ENCODE results near the gene LRRC8A.
"Not testable (repeated sequence)": the region's sequence is repeated elsewhere in the genome, so short reads cannot be mapped to it uniquely, and the experiment has no call there.

Gene LRRC8A

DNA sequence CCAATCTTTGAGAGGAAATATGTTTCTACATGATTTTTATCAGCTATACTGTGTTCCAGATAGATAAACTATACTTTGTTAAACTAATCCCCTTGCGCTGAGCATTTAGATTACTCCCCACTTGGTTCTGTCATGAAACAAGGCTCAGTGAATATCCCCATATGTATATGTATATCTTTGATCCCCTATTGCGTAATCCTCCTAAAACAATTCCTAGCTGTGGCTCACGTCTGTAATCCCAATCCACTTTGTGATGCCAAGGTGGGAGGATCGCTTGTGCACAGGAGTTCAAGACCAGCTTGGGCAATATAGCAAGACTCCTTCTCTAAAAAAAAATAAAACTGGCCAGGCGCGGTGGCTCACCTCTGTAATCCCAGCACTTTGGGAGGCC lies 41.6 kb downstream of the LRRC8A start:
- no peak for DNase-seq

DNA sequence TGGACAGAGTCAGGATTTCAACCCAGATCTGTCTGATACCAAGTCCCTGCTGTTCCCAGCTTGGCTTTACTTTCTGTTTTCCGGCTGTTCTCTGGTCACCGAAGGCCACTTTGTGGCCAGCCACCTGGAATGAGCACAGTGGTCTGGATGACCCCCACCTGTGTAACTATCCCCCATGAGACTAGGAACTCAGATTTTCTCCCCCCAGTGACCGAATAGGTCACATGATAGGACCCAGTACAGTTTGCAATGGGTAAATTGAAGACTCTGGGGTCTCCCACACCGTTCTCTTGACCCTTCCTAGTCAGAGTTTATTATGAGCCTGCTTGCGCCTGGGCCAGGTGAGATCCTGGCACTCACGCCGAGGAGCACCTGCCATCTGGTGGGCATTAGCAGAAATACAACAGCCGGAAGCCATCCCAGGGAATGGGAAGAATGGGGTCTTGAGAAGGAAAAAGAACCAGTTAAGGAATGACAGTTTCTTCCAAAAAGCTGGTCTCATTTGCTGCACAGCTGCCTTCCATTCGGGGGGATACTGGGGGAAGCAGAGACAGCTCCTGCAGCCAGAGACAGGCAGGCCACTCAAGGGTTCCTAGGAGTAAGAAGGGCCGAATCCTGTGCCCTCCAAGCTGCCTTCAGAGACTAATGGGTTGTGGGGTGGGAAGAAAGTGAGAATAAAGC lies 45.9 kb downstream of the LRRC8A start:
- DNase-seq = no peak

DNA sequence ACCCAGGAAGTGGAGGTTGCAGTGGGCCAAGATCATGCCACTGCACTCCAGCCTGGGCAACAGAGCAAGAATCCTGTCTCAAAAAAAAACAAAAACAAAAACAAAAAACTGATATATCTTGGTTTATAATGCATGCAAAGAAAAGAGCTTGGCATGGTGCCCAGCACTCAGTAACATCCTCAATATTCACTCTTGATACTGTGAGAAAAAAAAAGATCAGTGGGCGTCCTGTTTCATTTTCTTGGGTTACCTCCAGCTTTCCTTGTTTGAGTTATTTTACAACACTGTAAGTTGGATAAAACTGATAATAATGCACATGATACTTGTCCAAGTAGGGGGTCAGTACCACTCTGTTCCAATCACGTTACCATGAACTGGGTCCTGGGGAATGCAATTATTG lies 46.7 kb downstream of the LRRC8A start:
- no peak for DNase-seq

DNA sequence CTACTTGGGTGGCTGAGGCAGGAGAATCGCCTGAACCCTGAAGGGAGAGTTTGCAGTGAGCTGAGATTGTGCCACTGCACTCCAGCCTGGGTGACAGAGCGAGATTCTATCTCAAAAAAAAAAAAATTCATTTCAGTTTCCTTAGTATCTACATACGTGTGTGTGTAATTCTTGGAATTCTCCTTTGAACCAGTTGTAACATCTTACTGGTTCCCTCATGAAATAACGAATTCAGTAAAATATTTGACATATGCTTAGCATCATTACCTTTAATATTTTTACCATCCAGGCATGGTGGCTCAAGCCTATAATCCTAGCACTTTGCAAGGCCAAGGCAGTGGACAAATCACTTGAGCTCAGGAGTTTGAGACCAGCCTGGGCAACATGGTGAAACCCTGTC lies 47.6 kb downstream of the LRRC8A start:
- DNase-seq = no peak

DNA sequence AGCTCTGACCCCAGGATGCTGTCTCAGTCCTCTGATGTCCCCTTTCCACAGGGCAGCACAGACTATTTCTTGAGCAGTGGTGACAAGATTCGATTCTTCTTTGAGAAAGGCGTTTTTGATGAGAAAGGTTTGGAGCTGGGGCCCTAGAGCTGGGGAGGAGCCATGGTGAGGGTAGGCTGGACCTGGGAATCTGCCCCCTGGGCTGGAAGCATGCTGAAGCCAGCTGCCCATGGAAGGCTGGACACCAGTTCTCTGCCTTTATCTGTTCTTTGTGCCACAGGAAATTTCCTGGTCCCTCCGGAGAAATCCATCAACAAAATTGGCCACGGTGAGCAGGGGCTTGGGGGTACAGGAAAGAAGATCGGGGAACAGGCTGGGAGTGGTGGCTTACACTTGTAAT lies 51.8 kb downstream of the LRRC8A start:
- no peak for DNase-seq

DNA sequence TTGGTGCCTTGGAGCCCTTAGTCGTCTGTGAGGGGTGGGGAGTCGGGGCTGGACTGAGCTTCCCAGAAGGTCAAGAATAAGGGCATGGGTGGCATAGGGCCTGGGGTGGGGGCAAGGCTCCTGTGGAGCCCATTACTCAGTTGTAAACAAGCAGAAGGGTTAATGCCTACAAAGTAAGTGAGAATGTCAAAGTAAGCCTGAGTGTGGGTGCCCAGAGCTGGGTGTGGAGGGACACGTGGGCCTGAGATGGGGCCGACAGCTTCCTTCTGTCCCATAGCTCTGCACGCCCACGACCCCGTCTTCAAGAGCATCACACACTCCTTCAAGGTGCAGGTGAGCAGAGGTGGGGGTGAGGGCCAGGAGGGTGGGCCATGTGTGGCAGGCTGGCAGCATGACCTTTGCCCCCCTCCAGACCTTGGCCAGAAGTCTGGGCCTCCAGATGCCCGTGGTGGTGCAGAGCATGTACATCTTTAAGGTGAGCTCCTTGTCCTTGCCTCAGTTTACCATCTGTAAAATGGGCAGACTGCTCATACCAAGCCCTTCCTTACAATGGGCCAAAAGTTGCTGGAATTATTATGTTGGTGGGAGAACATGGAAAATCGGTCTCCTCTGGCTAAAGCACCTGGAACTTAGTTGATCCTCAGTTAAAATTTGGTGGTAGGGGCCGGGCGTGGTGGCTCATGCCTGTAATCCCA lies 54.4 kb downstream of the LRRC8A start:
- DNase-seq = no peak

DNA sequence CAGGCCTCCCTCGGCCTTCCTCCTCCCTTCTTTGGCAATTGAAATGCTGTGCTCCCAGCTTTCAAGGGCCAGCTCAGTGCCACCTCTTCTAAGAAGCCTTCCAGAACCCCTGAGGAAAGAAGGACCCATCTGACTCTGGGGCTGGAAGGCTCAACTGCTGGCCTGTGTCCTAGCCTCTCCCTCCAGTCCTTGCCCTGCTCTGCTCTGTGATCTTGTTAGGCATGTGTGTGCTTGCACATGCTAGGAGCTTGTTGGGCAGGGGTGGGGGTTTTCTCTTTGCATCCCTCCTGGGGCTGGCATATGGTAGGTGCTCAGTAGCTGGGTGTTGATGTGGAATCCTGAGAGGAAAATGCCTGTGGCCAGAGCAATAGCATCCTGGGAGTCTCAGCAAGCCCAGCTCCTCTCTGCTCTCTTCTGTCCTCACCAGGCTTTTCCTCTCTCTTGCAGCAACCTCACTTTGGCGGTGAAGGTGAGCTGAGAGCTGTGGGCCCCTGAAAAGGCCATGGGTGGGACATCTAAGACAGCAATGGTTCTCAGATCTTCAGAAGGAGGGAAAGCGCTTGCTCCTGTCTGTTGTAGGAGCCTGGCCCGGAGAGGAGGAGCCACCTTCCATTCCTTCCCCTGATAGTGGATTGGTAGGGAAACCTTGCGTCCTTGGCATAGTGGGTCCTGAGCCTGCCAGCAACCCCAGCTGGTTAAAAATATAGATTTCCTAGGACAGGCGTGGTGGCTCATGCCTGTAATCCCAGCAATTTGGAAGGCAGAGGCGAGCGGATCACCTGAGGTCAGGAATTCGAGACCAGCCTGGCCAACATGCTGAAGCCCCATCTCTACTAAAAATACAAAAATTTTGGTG lies 55.6 kb downstream of the LRRC8A start:
- no peak for DNase-seq

DNA sequence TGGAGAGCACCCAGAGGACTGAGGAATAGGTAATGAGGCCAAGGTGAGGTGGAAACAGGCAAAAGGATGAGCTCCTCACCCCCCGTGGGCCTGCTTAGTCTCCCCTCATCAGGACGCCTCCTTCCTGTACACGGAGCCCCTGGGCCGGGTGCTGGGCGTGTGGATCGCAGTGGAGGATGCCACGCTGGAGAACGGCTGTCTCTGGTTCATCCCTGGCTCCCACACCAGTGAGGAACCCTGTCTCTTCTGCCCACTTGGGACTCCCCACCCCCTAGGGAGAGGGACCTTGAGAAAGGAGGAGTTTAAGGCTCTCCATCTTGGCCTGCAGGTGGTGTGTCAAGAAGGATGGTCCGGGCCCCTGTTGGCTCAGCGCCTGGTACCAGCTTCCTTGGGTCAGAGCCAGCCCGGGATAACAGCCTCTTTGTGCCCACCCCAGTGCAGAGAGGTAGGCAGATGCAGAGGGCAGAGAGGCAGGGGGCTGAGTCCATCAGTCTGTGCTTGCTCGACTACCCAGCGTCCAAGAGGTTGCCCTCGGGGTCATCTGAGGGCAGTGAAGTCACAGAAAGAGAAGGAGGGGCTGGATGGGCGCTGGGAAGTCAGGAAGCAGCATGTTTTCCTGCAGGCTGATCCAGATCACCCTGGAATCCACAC lies 58.5 kb downstream of the LRRC8A start:
- DNase-seq = no peak

DNA sequence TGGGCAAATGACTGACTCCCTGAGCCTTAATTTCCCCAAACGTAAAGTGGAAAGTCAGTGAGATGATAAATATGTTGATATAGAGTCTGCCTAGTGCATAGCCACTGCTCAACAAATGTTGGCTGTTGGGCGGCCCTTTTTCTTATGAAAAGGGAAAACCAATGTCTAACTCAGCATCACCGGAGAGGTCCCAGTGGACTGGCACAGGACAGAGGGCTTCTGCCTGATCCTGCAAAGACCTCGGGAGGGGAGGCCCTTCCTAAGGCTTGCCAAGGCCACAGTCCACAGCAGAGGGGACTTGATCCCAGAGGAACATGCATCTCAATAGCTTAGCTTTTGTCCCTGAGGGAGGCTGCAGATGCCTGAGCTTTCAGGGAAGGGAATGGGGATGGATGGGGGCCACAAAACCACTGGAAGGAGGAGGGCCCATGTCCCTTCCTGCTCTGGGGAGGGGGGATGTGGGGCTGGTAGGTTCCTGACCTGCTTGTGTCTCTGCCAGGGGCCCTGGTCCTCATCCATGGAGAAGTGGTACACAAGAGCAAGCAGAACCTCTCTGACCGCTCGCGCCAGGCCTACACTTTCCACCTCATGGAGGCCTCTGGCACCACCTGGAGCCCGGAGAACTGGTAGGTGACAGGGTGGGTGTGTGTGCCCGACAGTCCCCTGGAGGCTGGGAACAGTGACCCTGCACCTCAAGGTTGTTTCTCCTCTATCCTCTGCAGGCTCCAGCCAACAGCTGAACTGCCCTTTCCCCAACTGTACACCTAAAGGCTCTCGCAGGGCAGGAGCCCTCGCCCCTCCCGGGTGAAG lies 59.2 kb downstream of the LRRC8A start:
- DNase-seq = no peak

DNA sequence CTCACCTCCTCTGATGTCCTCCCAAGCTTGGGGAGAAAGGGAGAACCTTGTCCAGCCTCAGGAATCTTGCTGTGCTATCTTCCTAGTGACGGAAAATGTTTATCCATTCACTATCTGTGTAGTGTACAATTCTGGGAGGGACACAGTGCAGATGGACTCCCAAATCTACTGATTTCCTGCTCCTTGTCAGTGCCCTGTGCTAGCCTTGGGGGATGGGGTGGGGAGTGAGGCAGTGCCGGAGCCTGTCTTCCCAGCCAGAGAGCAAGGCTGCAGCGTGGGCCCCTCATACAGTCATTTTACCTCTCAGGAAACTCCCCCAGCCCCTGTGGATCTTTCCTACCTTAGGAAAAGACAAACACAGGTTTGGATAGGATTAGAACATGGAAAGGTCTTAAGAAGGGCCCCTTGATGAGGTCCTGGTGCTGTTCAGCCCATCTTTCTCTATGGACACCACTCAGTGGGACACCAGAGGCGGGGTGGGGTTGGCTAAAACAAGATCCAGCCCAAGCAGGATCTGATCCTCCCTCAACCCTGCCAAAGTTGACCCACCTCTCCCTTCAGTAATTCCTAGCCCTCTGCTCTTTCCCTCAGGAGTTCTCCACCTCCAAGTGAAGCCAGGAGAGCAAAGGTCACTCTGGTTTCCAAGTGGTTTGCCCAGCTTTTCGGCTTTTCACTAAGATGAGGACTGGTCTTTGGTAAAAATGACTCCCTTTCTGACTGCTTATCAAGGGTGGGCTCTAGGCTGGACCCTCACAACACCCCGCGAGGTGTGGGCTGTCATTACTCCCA lies 62.1 kb downstream of the LRRC8A start:
- DNase-seq = no peak

DNA sequence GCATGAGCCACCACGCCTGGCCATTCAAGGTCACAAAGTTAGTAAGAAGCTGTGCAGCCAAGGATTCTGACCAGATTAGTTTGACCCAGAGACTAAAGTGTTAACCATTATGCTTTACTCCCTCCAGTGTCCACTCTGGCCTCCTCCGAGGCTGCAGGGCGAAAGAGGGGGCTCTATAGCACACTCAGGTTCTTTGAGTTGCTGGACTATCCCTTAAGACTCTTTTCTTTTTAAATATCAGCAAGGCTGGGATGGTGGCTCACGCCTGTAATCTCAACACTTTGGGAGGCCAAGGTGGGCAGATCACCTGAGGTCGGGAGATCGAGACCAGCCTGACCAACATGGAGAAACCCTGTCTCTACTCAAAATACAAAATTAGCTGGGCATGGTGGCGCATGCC lies 63.0 kb downstream of the LRRC8A start:
- not testable (repeated sequence) for DNase-seq

DNA sequence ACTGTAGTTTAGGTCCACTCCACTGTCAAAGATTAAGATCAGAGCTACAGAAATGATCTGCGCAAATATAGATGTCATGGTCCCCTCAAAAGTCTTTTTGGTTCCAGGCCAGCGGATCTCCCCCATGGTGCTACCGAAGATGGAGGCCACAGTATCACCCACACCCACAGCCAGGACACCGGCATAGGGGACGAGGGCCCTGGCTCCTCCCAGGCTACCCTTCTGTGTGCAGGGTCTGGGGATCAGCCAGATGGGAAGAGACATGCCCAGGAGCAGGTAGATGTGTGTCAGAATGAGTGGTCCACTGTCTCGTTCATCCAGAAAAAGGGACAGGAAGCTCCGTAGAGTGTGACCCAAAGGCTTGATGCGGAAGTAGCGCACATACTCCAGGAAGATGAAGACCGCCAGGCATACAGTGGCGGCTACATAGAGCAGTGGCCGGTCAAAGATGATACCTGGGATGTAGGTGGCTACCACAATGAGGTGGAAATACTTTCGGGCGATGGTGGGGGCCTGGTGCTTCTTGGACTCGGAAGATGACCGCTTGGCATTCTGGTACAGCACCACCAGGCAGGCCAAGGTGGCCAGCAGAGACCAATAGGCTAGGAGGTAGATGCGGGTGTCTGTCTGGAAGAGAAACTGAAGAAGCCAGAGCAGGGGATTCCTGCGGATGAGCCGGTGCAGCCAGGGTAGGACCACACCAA lies 64.0 kb downstream of the LRRC8A start:
- DNase-seq = no peak

DNA sequence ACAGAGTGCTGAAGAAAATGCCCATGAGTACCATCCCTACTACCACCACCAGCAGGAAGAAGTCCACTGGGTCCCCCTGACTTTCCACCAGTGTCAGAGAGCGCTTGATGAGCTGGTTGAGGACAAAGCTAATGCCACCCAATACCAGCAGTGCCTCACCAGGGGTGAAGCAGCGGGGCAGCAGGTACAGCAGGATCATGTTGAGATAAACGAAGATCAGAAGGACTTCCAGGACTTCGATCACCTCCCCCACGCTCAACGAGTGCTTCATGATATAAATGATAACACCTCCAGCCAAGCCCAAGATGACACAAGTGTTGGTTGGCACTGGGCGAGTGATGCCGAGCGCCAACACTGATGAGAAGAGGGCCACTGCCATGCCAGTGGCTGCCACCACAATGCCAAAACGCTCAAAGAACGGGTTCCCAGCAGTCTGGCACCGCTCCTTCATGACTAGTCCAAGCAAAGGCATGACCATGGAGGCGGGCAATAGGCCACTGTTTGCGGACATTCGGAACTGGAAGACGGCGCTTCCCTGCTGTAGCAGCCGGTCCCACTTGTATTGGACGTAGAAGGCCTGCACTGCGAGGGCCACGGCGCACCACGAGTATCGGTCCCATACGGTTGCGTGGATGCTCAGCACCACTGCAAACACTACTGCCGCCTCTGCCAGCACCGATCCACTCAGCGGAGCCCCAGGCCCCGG lies 64.8 kb downstream of the LRRC8A start:
- no peak for DNase-seq

DNA sequence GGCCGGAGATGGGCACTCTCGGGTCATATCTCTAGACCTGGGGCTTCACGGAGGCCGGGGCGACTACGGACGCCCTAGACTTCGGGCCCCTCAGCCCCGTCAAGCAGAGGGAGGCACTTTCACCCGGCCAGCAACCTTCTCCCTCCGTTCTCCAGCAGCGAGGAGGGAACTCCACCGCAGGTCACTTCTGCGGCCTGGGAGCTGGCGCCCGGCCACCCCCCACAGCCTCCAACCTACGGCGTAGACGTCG lies 65.3 kb downstream of the LRRC8A start:
- DNase-seq = no peak

DNA sequence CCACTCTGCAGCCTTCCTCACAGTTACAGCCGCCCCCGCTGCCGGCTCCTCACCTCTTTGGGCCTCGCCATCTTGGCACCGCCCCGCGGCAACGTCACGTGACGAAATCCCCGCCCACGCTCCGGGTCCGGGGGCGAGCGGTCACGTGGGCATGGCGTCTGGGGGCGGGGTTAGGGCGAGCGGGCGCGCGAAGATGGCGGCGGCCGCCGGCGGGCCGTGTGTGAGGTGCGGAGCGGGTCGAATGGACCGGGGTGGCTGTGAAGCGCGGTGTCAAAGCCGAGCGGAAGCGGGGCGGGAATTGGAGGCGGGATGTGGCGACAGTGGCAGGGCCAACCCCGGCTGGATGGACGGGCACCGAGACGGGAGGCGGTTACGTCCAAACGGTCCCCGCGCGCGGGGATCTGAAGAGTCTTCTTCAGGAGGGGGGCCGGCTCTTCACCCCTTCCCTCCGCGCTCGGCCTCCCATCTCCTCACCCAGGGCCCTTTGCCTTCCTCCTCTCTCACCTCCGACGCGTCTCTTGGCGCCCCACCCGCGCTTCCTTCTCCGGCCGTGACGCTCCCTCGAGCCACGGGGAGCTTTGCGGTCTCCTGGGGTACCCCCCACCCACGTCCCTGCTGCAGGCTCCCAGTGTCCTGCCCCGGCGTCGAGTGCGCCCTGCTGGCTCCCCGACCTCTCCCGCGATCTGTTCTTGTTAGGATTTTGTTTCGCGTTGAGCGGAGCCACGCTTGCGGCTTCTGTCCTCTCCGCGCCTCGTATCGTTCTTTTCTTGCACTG lies 65.8 kb downstream of the LRRC8A start, which contains the start of the genes DOLK and NUP188:
DOLK (minus strand) TSS at position 77 of the 775 bp plus-strand sequence. CDS start 300 bp downstream, outside the sequence.
NUP188 (plus strand) TSS at position 173 of the 775 bp plus-strand sequence; CDS start at position 194, 21 bp downstream.
- peak; percentile 93 for DNase-seq

DNA sequence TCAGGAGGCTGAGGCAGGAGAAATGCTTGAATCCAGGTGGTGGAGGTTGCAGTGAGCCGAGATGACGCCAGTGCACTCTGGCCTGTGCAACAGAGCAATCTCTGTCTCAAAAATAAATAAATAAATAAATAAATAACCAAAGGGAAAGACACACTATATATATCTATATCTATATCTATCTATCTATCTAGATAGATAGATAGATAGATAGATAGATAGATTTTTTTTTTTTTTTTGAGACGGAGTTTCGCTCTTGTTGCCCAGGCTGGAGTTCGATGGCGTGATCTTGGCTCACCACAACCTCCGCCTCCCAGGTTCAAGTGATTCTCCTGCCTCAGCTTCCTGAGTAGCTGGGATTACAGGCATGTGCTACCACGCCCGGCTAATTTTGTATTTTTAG lies 79.5 kb downstream of the LRRC8A start:
- DNase-seq = not testable (repeated sequence)
